ENCODE data around the gene NTMT1.

NTMT1 gene

DNA sequence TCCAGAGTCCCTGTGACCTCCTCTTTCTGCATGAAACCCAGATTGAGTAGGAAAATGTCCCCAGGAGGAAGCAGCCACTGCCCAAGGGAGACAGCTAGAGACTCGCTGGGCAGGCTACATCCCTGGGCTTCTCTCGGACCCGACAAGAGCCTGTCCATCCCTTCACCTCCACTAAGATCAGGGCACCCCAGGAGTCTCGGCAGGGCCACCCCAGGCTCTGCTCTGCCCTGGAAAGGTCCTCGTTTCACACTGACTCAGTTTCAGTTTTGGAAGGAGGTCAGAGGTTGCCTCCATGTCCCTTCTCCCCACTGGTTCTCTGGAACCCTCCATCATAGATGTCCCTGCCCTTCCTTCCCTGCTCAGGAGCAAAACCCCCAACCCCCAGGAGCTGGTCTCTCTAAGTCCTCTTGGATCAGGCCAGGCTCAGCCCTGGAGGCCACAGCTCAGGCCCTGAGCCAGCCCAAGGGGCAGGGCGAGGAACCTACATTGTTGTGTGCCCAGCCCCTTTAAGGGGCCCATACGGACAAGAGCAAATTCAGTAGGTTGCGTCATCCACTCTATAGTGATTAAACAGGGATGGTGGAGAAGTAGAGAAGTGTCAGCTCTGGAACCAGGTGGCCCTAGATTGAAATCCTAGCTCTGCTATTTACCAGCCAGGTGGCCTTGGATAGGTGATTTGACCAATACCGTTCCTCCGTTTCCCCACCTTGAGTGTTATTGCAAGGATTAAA, 42.5 kb upstream of the NTMT1 start:
- TF ChIP-seq GABPA (IDR thresholded peaks at IDR 0.05; ENCODE audit: low read depth) (no peak), SPI1 (IDR thresholded peaks at IDR 0.05; ENCODE audit: borderline replicate concordance, low read depth) (no peak), POLR2AphosphoS5 (IDR thresholded peaks at IDR 0.05; ENCODE audit: low read depth) (no peak)
- TF ChIP-seq, protein P1, sequence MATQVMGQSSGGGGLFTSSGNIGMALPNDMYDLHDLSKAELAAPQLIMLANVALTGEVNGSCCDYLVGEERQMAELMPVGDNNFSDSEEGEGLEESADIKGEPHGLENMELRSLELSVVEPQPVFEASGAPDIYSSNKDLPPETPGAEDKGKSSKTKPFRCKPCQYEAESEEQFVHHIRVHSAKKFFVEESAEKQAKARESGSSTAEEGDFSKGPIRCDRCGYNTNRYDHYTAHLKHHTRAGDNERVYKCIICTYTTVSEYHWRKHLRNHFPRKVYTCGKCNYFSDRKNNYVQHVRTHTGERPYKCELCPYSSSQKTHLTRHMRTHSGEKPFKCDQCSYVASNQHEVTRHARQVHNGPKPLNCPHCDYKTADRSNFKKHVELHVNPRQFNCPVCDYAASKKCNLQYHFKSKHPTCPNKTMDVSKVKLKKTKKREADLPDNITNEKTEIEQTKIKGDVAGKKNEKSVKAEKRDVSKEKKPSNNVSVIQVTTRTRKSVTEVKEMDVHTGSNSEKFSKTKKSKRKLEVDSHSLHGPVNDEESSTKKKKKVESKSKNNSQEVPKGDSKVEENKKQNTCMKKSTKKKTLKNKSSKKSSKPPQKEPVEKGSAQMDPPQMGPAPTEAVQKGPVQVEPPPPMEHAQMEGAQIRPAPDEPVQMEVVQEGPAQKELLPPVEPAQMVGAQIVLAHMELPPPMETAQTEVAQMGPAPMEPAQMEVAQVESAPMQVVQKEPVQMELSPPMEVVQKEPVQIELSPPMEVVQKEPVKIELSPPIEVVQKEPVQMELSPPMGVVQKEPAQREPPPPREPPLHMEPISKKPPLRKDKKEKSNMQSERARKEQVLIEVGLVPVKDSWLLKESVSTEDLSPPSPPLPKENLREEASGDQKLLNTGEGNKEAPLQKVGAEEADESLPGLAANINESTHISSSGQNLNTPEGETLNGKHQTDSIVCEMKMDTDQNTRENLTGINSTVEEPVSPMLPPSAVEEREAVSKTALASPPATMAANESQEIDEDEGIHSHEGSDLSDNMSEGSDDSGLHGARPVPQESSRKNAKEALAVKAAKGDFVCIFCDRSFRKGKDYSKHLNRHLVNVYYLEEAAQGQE (IDR thresholded peaks at IDR 0.05; ENCODE audit: insufficient replicate concordance, low read depth) = no peak
- TF ChIP-seq, protein P2, sequence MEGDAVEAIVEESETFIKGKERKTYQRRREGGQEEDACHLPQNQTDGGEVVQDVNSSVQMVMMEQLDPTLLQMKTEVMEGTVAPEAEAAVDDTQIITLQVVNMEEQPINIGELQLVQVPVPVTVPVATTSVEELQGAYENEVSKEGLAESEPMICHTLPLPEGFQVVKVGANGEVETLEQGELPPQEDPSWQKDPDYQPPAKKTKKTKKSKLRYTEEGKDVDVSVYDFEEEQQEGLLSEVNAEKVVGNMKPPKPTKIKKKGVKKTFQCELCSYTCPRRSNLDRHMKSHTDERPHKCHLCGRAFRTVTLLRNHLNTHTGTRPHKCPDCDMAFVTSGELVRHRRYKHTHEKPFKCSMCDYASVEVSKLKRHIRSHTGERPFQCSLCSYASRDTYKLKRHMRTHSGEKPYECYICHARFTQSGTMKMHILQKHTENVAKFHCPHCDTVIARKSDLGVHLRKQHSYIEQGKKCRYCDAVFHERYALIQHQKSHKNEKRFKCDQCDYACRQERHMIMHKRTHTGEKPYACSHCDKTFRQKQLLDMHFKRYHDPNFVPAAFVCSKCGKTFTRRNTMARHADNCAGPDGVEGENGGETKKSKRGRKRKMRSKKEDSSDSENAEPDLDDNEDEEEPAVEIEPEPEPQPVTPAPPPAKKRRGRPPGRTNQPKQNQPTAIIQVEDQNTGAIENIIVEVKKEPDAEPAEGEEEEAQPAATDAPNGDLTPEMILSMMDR (IDR thresholded peaks at IDR 0.05; ENCODE audit: insufficient read depth, low read length) = no peak
- 0 out of 2 replicates have a peak overlapping the region, but pooled peaks have one; percentile 12 for H3K27ac ChIP-seq (replicated peaks)
- DNase-seq (ENCODE audit: low read depth in 1 of 2, low spot score in 1 of 2) = peak in 1 of 2 experiments; percentile 63
- H3K27me3 ChIP-seq (ENCODE audit: insufficient read depth, poor library complexity, severe bottlenecking) = no peaks in the 10 kb centered on the region
- no peak overlapping the region for H3K4me3 ChIP-seq (replicated peaks; ENCODE audit: insufficient read depth, low read length)

GRCh38 chr9:129584136-129584535, 41.8 kb upstream of the NTMT1 start:
- DNase-seq (ENCODE audit: low read depth in 1 of 2, low spot score in 1 of 2) = peak in 1 of 2 experiments; percentile 88

DNA sequence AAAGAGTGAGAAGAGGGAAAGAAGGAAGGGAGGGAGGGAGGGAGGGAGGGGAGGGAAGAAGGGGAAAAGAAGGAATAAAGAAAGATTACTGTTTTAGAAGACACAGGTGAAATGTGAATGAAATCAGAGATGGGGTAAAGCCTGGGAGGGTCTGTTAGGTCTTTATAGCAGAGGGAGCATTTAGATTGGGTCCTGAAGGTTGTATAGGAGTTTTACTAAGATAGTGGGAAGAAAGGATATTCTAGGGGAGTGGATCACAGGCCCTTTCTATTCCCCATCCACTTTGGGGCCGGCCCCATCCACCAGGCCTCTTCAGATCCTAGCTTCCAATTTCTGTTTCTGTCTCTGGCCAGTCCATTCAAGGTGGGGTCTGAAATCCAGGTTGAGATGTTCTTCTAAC, 40.6 kb upstream of the NTMT1 start:
- H3K27me3 ChIP-seq (ENCODE audit: insufficient read depth, poor library complexity, severe bottlenecking) = no peaks in the 10 kb centered on the region
- no peak for DNase-seq (ENCODE audit: low read depth in 1 of 2, low spot score in 1 of 2)
- TF ChIP-seq, protein P1 (IDR thresholded peaks at IDR 0.05; ENCODE audit: insufficient replicate concordance, low read depth) = no peak
- TF ChIP-seq GABPA (IDR thresholded peaks at IDR 0.05; ENCODE audit: low read depth) = no peak
- TF ChIP-seq, protein P2 (IDR thresholded peaks at IDR 0.05; ENCODE audit: insufficient read depth, low read length) = no peak
- no peak overlapping the region for H3K4me3 ChIP-seq (replicated peaks; ENCODE audit: insufficient read depth, low read length)
- no peak overlapping the region for H3K27ac ChIP-seq (replicated peaks)

More at GRCh38 chr9:129584136-129584535, 41.8 kb upstream of the NTMT1 start:
- Histone ChIP-seq H3K27ac (replicated peaks) (peak overlapping the region; percentile 21), H3K27me3 (ENCODE audit: insufficient read depth, poor library complexity, severe bottlenecking) (no peaks in the 10 kb centered on the region), H3K4me3 (replicated peaks; ENCODE audit: insufficient read depth, low read length) (no peak overlapping the region)
- TF ChIP-seq, protein P1 (IDR thresholded peaks at IDR 0.05; ENCODE audit: insufficient replicate concordance, low read depth) = no peak
- TF ChIP-seq GABPA (IDR thresholded peaks at IDR 0.05; ENCODE audit: low read depth) (no peak), SPI1 (IDR thresholded peaks at IDR 0.05; ENCODE audit: borderline replicate concordance, low read depth) (peak; percentile 65), POLR2AphosphoS5 (IDR thresholded peaks at IDR 0.05; ENCODE audit: low read depth) (peak; percentile 32; the same call in 1 of the 2 replicates)
- TF ChIP-seq, protein P2 (IDR thresholded peaks at IDR 0.05; ENCODE audit: insufficient read depth, low read length) = no peak
